GM12878 (cell line): ENCODE data around the gene TESK2. TPM values are rescaled to one million over a fixed set of nuclear protein-coding genes. Genes with fewer than 3 reads are reported as not detected.
A peak's percentile ranks its signal among the peaks of the same experiment; 100 is the strongest.

ENCODE experiments used
- ATF2 ChIP-seq: IDR thresholded peaks from 2 replicates; pipeline ENCODE4 v1.6.1; 2012; ENCODE audit warnings: low read length, inconsistent platforms
- BACH1 ChIP-seq: fragments of 450-650 bp; IDR thresholded peaks from 2 replicates; pipeline ENCODE4 v1.6.1; 2017; ENCODE audit warnings: mild to moderate bottlenecking, borderline replicate concordance
- BCL3 ChIP-seq: IDR thresholded peaks from 2 replicates; pipeline ENCODE4 v1.6.1; 2011; ENCODE audit warnings: borderline replicate concordance, low read depth, mild to moderate bottlenecking, moderate library complexity, low read length; ENCODE audit not compliant: insufficient read depth, poor library complexity, severe bottlenecking
- BHLHE40 ChIP-seq, 2 experiments: fragments of 450-650 bp in 1 of 2; IDR thresholded peaks; 2 replicates each; pipeline ENCODE4 v1.6.1; 2011 to 2017; ENCODE audit warnings: low read depth in 2 of 2, borderline replicate concordance in 1 of 2, improper control_type of control experiment in 1 of 2, low read length in 1 of 2, mild to moderate bottlenecking in 1 of 2
- ETV6 ChIP-seq, 2 experiments: fragments of 450-650 bp in 1 of 2; IDR thresholded peaks in 1 of 2; conservative IDR thresholded peaks in 1 of 2; 2 replicates each; pipeline ENCODE4 v1.6.1; 2014; ENCODE audit warnings: antibody characterized with exemption in 1 of 2, borderline replicate concordance in 1 of 2, low read depth in 1 of 2, mild to moderate bottlenecking in 1 of 2, moderate library complexity in 1 of 2
- EZH2 ChIP-seq: IDR thresholded peaks from 2 replicates; pipeline ENCODE4 v1.6.1; 2012; ENCODE audit warnings: low read depth, mild to moderate bottlenecking, control low read depth, inconsistent platforms, low read length, borderline replicate concordance; ENCODE audit not compliant: control insufficient read depth
- IRF5 ChIP-seq: fragments of 450-650 bp; IDR thresholded peaks from 2 replicates; pipeline ENCODE4 v1.6.1; 2017; ENCODE audit warnings: borderline replicate concordance
- KAT2A ChIP-seq: conservative IDR thresholded peaks from 2 replicates; pipeline ENCODE4 v1.6.1; 2011; ENCODE audit warnings: low read depth, low read length; ENCODE audit not compliant: control insufficient read depth
- KLF5 ChIP-seq: fragments of 450-650 bp; IDR thresholded peaks from 2 replicates; pipeline ENCODE4 v1.6.1; 2014; ENCODE audit warnings: mild to moderate bottlenecking; ENCODE audit not compliant: partially characterized antibody
- NBN ChIP-seq: fragments of 450-650 bp; IDR thresholded peaks from 2 replicates; pipeline ENCODE4 v1.6.1; 2016
- NFXL1 ChIP-seq: fragments of 450-650 bp; IDR thresholded peaks from 2 replicates; pipeline ENCODE4 v1.6.1; 2017; ENCODE audit warnings: antibody characterized with exemption, mild to moderate bottlenecking, borderline replicate concordance
- POLR2AphosphoS5 ChIP-seq: IDR thresholded peaks from 2 replicates; pipeline ENCODE4 v1.6.1; 2011; ENCODE audit warnings: mild to moderate bottlenecking, low read length, inconsistent platforms
- RBBP5 ChIP-seq: fragments of 200-600 bp; sonication (generic); conservative IDR thresholded peaks from 2 replicates; pipeline ENCODE4 v1.6.1; 2016
- REST ChIP-seq: IDR thresholded peaks from 2 replicates; pipeline ENCODE4 v1.6.1; 2012; ENCODE audit warnings: mild to moderate bottlenecking, low read depth, low read length
- RUNX3 ChIP-seq: IDR thresholded peaks from 2 replicates; pipeline ENCODE4 v1.6.1; 2012; ENCODE audit warnings: low read length, inconsistent platforms
- SIX5 ChIP-seq: IDR thresholded peaks from 2 replicates; pipeline ENCODE4 v1.6.1; 2011; ENCODE audit warnings: mild to moderate bottlenecking, low read depth, low read length, moderate library complexity; ENCODE audit not compliant: severe bottlenecking
- SMAD5 ChIP-seq: IDR thresholded peaks from 2 replicates; pipeline ENCODE4 v1.6.1; 2016; ENCODE audit warnings: antibody characterized with exemption, low read depth
- YBX1 ChIP-seq: fragments of 450-650 bp; IDR thresholded peaks from 2 replicates; pipeline ENCODE4 v1.6.1; 2016; ENCODE audit warnings: antibody characterized with exemption
- YY1 ChIP-seq: IDR thresholded peaks from 2 replicates; pipeline ENCODE4 v1.6.1; 2011; ENCODE audit warnings: low read depth, mild to moderate bottlenecking, low read length
- ZBTB33 ChIP-seq: fragments of 450-650 bp; IDR thresholded peaks from 2 replicates; pipeline ENCODE4 v1.6.1; 2017; ENCODE audit warnings: mild to moderate bottlenecking
- ZNF384 ChIP-seq: IDR thresholded peaks from 2 replicates; pipeline ENCODE4 v1.6.1; 2012; ENCODE audit warnings: low read depth, mild to moderate bottlenecking, low read length, improper control_type of control experiment, borderline replicate concordance
- polyA plus RNA-seq, 11 experiments: library from polyadenylated mRNA; depleted of rRNA in 4 of 11; unstranded in 6 of 11; stranded (reverse) in 5 of 11; fragments of >200 nt; fragmentation: Nextera tagmentation in 4 of 11; fragmentation: Illumina TruSeq in 1 of 11; extraction: Ambion mirVana in 4 of 11; extraction: Trizol in 1 of 11; gene quantifications; 1 replicate in 1 of 11; 2 replicates in 10 of 11; pipeline versions ENCODE4 v1.2.1 to v1.2.3, GENCODE V29; 2011 to 2016; ENCODE audit warnings: inconsistent platforms in 2 of 11, missing spikeins in 2 of 11, low read depth in 1 of 11
- total RNA-seq, 4 experiments: library from RNA; depleted of rRNA in 3 of 4; stranded (reverse); fragments of >200 nt in 3 of 4; fragmentation: Illumina TruSeq in 1 of 4; extraction: Trizol in 1 of 4; gene quantifications; 2 replicates each; pipeline versions ENCODE4 v1.2.1 to v1.2.3, GENCODE V29; 2013 to 2021

The TESK2 gene
- total and polyA plus RNA-seq, 10 of the 15 experiments (the other 5 are each of a cell fraction or from before 2014, with no cell fraction given) = 2.2 to 10.0 (median 5.7) TPM

GRCh38 chr1:45359882-45360513 is 131.0 kb downstream of the TESK2 start (continued):
- TF ChIP-seq ETV6 (conservative IDR thresholded peaks at IDR 0.05 in 1 of 2, IDR thresholded peaks at IDR 0.05 in 1 of 2; ENCODE audit: borderline replicate concordance in 1 of 2, low read depth in 1 of 2) (no peak), NBN (no peak), BACH1 (no peak), YY1 (peak; percentile 21; the same call in 1 of the 2 replicates), SIX5 (no peak), RUNX3 (peak; percentile 12; the same call in 1 of the 2 replicates), RBBP5 (no peak), ATF2 (no peak), BCL3 (no peak), EZH2 (no peak), KLF5 (no peak), KAT2A (no peak), BHLHE40 (IDR thresholded peaks at IDR 0.05; ENCODE audit: borderline replicate concordance in 1 of 2, low read depth in 2 of 2, low read length in 1 of 2) (no peak), POLR2AphosphoS5 (no peak), IRF5 (no peak), YBX1 (no peak), SMAD5 (no peak), REST (no peak), ZNF384 (0 out of 2 replicates have a peak, but pooled peaks have one; percentile 12), ZBTB33 (no peak), NFXL1 (no peak)
